ENCODE measurements around the gene HSDL2.
"Not testable (repeated sequence)": the region's sequence is repeated elsewhere in the genome, so short reads cannot be mapped to it uniquely, and the experiment has no call there.

The HSDL2 gene

GRCh38 chr9:112366591-112366990 is 13.3 kb upstream of the HSDL2 start:
- DNase-seq (ENCODE audit: low read depth), result no peak

- DNase-seq (ENCODE audit: low read depth), result no peak
These were observed 12.4 kb upstream of the HSDL2 start for GRCh38 chr9:112367465-112367864.

GRCh38 chr9:112369817-112370216 is 10.1 kb upstream of the HSDL2 start:
- no peak for DNase-seq (ENCODE audit: low read depth)

GRCh38 chr9:112371060-112371459 is 8.8 kb upstream of the HSDL2 start:
- no peak for DNase-seq (ENCODE audit: low read depth)

- not testable (repeated sequence) for DNase-seq (ENCODE audit: low read depth)
These were observed 6.2 kb upstream of the HSDL2 start for GRCh38 chr9:112373666-112374065.

- not testable (repeated sequence) for DNase-seq (ENCODE audit: low read depth)
These were observed 5.7 kb upstream of the HSDL2 start for GRCh38 chr9:112374232-112374631.

GRCh38 chr9:112375361-112375760 is 4.5 kb upstream of the HSDL2 start:
- DNase-seq (ENCODE audit: low read depth), result no peak

- DNase-seq (ENCODE audit: low read depth), result no peak
These were observed 2.8 kb upstream of the HSDL2 start for GRCh38 chr9:112377087-112377486.

- DNase-seq (ENCODE audit: low read depth), result no peak
These were observed 2.1 kb upstream of the HSDL2 start for GRCh38 chr9:112377684-112378327.

- DNase-seq (ENCODE audit: low read depth), result peak; percentile 6
These were observed 1.4 kb upstream of the HSDL2 start for GRCh38 chr9:112378328-112379176.

- DNase-seq (ENCODE audit: low read depth), result peak; percentile 96
These were observed 469 bp upstream of the HSDL2 start for GRCh38 chr9:112379177-112380101.

GRCh38 chr9:112380825-112381221 is 915 bp downstream of the HSDL2 start:
- DNase-seq (ENCODE audit: low read depth), result no peak

GRCh38 chr9:112382066-112382465 is 2.2 kb downstream of the HSDL2 start:
- DNase-seq (ENCODE audit: low read depth), result no peak

- no peak for DNase-seq (ENCODE audit: low read depth)
These were observed 2.8 kb downstream of the HSDL2 start for GRCh38 chr9:112382501-112383364.

- DNase-seq (ENCODE audit: low read depth), result no peak
These were observed 4.3 kb downstream of the HSDL2 start for GRCh38 chr9:112384219-112384618.

GRCh38 chr9:112384690-112385089 is 4.8 kb downstream of the HSDL2 start:
- no peak for DNase-seq (ENCODE audit: low read depth)

GRCh38 chr9:112387115-112387514 is 7.2 kb downstream of the HSDL2 start:
- no peak for DNase-seq (ENCODE audit: low read depth)

- not testable (repeated sequence) for DNase-seq (ENCODE audit: low read depth)
These were observed 10.0 kb downstream of the HSDL2 start for GRCh38 chr9:112389897-112390296.

GRCh38 chr9:112391936-112392560 is 12.1 kb downstream of the HSDL2 start:
- not testable (repeated sequence) for DNase-seq (ENCODE audit: low read depth)

- not testable (repeated sequence) for DNase-seq (ENCODE audit: low read depth)
These were observed 13.2 kb downstream of the HSDL2 start for GRCh38 chr9:112393146-112393545.

GRCh38 chr9:112396416-112396815 is 16.5 kb downstream of the HSDL2 start:
- no peak for DNase-seq (ENCODE audit: low read depth)

Data from activated T-helper 9 cell treated with anti-CD3 and anti-CD28 coated beads, Interleukin-2, amount 50 U/mL, for 16 hours (primary cell).